GM18909 (cell line): ENCODE measurements around the gene PSG7.
"Not testable (repeated sequence)": the region's sequence is repeated elsewhere in the genome, so short reads cannot be mapped to it uniquely, and the experiment has no call there.

ENCODE experiments used
- ATAC-seq: cut with Tn5 transposase; IDR thresholded peaks from one replicate; pipeline ENCODE4 v1.9.1; 2021; ENCODE audit warnings: mild to moderate bottlenecking; ENCODE audit not compliant: unreplicated experiment, poor library complexity

PSG7 gene

DNA sequence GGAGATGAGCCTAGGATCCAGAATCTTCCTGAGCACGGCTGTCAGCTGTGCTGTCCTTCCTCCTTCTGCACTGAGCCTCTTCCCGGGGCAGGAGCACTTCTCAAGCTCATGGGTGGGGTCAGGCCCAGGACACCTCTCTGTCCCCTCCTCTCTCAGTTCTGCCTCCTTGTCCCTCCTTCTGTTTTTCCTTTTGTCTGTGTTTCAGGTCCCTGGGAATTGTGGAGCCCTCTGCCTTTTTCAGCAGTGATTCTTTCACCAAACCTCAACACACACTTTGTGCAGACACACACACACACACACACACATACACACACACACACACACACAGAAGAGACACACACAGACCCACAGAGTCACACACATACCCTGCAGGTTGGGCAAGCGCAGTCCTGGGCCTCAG is at the start of gene PSG7:
Gene PSG7, minus strand, starts transcription at position 101 of the 400 bp plus-strand sequence. CDS start 131 bp downstream, outside the sequence.
- not testable (repeated sequence) for ATAC-seq

DNA sequence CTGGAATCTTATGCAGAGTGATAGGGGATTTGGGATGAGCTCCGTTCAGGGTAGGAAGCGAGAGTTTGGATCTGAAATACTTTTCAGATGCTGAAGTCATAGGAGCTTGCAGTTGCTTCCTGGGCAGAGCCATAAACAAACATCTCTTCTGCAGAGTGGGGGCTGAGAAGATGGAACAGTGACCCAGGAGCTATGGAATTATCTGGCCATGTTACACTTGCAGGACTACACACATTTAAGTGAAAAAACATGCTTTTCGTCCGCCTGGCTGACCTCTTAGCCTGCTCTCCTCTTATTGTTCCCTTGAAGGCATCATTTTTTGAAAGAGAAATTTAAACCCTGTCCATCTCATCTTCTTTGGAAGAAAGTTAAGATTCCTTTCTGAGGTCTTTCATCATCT is 48.6 kb upstream of the PSG7 start:
- no peak for ATAC-seq

DNA sequence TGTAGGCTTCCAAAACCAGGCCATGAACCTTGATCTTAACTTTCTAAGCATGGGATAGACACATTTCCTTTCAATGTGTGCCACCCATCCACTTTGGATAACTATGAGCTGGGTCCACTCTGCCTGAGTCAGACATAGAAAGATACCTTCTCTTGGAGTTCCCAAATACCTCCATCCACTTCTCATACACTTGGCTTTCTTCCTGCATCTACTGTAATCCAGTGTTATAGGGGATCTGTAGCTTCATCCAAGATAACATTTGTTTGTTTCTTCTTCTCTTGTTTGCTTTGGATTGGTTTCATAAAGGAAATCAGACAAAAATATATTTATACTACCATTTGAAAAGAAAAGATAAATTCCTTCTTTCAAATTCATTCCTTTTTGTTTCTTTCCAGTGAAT is 45.1 kb upstream of the PSG7 start:
- not testable (repeated sequence) for ATAC-seq

DNA sequence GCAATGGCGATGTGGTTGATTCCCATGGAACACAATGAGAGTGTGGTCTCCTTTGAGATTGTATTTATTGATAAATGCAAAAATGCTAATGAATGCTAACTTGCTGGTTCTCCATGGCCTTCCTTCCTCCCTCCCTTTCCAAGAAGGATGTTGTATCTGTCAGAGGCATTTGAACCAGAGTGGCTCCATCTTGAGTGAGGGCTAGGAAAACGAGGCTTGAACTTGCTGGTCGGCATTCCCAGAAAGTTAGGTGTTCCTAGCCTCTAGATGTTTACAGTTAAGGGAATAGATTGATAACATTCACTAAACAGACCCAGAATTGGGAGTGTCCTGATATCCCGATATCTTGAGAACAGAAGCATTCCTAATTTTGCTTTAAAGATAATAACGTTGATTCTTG is 34.4 kb upstream of the PSG7 start:
- ATAC-seq = not testable (repeated sequence)

DNA sequence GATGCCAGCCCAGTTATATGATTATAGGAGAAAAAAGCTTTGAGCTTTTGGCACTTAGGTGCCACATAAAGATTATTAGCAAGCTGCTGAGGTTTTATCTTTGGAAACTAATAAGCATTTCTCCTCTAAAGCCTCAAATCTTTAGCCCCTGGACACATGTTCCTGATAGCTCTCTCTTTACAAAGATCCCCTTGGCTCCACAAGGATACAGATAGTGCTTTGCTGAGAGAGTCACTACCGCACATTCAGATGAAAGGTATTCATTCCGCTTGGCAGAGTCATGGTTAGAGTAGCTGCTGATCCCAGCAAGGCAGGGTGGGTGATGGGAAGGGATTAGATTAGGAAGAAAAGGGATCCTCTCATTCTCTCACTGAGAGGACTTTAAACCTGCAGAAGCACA is 28.2 kb upstream of the PSG7 start:
- no peak for ATAC-seq

DNA sequence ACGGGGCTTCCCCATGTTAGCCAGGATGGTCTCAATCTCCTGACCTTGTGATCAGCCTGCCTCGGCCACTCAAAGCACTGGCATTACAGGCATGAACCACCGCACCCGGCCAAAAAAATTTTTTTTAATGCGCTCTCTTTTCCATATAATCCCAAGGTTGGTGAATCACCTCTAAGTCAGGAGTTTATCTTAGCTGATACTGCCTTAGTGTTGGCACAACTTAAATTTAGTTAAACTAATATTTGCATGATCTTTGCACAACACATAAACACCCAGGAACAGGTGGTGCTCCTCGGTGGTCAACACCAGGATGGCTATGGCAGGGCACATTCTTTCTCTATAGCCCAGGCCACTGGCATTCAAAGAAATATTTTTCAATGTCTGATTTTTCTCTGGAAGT is 24.1 kb upstream of the PSG7 start:
- no peak for ATAC-seq

DNA sequence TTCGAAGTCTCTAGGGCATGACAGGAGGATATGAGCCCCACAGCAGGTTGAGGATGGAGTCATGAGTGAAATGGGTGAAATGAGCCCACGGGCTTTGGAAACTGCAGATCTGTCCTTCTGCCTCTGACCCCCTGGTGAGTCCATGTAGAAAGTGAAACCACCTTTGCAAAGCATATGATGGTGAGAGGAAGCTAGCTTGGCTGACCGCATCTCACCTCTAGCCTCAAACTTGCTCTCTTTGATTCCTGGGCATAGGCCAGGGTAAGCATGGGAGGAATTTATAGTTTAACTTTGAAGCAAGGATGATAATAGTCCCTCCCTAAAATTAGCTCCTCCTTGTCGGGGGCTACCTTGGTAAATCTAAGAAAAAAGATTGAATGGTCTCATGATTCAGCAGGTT is 15.1 kb upstream of the PSG7 start:
- ATAC-seq = not testable (repeated sequence)

DNA sequence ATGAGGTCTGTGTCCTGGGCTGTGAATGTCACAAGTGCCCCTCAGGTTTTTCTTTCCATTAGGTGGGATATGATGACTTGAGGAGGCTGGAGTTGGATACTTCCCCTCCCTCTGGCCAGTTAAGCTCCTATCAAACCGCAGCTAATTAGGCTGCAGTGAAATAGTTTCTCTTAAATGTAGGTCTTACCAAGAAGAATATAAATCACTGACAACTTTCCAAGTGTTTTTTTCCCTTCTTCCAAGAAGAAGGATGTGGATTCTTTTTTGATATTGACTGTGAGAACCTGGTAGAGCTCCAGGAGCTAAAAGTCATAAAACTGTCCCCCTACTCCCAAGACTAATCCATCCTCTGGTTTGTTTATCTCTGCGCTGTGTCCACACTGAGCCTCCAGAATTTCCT is 14.5 kb upstream of the PSG7 start:
- ATAC-seq = not testable (repeated sequence)

DNA sequence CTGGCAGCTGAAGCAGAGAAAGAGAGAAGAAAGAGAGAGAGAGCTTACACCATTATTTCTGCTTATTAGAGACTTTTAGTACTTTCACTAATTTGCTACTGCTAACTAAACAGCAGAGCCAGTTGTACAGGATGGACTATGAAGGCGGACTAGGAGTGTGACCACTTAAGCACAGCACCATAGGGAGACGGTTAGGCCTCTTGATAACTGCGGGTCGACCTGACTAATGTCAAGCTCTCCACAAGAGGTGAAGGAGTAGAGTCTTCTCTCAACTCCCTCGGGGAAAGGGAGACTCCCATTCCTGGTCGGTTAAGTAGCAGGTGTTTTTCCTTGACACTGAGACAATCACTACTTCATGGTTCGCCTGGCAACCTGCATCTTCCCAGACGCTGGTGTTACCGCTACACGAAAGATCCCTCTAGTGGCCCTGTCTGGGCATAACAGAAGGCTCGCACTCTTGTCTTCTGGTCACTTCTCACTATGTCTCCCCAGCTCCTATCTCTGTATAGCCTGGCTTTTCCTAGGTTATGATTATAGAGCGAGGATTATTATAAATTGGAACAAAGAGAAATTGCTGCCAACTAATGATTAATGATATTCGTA is 5.3 kb upstream of the PSG7 start:
- ATAC-seq = no peak

DNA sequence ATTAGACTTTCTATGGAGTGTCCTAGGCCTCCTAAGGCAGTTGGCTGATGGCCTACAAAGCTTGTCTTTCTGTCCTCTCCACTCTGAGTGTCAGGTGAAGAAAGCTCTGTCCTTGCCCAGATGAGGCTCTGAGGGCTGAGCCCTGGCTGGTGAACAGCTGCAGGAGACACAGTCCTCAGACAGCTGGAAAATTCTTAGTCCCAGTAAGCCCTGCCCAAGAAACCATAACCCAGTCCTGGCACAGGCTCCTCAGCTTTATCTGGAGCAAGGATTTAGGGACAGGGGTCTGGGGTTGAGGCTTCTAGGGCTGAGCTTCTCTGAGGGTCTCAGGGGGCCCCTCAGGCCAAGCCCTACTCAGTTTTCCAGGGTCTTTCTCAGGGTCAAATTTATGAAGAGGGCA is 2.3 kb downstream of the PSG7 start:
- not testable (repeated sequence) for ATAC-seq

DNA sequence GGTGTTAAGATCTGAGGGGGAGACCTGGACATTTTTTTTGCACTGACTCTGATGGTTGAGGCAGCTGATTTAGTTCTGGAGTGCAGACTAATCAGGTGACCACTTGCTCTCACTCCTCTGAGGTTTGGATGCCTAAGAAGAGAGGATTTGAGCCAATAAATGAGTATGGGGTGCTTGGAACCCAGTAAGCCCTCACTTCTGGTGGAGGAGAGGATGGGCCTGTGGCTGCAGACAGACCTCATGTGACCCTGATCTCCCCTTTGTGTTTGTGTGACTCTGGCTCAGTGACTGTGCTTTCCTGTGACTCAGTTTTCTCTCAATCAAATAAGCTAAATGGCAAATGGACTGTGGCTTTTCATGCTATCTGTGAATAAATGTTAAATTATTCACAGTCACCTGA is 2.8 kb downstream of the PSG7 start:
- not testable (repeated sequence) for ATAC-seq

DNA sequence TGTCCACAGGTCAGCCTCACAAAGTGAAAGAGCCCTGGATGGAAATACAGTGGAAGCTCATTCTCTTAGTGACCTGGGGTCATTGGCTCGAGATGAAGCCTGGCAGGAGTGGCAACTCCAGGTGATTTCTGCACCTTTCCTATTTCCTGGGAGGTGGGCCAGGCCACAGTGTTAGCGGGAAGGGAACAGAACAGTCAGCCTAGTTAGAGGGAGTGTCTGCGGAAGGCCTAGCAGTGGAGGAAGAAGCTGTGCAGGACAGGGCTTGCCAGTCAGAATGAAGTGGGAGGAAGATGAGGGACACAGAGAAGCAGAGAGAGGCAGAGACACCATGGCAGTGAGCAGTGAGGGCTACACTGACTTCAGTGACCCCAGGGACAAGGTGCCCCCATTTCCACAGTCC is 3.6 kb downstream of the PSG7 start:
- not testable (repeated sequence) for ATAC-seq

DNA sequence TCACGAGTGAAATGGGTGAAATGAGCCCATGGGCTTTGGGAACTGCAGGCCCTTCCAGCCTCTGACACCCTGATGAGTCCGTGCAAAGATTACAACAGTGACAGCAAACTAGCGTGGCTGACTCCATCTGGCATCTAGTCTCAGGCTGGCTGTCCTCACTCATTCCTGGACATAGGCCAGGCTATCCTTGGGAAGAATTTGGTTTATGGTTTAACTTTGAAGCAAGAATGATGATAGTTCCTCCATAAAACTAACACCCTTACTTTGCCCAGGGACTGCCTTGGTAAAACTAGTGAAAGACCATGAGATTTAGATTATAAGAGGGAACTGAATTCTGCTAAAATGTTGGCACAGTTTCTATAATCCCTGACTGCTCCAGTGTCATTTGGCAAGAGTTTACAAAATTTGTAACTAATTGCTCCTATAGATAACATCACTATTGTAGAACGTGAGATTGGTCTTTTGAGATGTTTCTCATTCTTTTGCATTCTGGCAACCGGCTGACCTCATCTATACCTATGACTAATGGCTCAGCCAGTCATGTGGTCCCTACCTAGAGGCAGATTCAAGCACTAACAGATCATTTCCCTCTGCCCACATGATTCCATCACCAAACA is 4.4 kb downstream of the PSG7 start:
- not testable (repeated sequence) for ATAC-seq

DNA sequence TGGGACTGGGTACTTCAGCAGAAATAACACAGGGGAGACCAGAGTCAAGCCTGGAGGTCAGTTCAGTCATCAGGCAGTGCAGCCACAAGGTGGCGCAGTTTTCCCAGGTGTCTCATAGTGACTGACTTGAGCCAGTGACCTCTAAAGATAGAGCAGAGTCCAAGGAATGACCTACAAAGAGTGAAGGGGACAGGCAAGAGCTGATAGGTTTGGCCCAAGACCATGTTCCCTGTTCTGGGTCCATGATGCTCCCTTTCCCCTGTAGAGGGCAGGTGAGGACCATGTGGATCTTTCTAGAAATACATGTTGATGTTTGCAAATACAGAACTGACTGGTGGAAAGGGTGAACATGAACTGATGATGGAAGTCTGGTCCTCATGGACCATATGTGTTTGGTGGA is 6.8 kb downstream of the PSG7 start:
- not testable (repeated sequence) for ATAC-seq

DNA sequence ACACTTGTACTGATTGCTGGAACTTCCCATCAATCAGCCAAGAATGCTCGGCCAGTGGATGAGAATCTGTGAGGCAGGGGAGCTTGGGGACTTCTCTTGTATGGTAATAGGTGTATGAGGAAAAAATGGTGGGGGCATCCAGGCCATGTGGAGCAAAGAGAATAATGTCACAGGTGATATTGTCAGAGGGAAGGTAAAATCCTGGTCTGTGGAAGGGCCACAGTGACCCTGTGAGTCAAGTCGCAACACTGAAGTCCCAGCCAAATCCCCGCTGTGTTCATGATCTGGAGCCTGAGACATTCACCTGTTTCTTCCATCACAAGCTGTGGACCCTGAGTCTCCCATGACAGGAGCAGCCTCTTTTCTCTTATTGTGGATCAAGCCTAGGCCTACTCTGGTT is 8.1 kb downstream of the PSG7 start:
- no peak for ATAC-seq

DNA sequence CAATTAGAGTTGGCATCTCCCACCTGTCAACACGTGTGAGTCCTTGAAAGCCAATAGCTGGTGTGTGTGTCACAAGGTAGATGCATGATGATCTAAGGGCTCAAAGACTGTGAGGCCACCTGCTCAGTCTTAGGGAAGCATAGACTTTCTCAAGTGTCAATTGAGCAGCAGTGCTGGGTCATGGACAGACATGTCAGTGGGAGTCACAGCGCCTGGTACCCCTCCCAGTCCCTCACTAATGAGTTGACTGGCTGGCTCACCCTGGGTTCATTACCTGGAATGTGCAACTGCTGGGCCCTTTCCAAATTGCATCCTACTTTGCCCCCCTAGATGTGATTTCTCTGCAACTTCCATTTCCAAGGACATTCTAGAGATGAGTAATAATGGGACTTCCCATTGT is 10.2 kb downstream of the PSG7 start:
- no peak for ATAC-seq

DNA sequence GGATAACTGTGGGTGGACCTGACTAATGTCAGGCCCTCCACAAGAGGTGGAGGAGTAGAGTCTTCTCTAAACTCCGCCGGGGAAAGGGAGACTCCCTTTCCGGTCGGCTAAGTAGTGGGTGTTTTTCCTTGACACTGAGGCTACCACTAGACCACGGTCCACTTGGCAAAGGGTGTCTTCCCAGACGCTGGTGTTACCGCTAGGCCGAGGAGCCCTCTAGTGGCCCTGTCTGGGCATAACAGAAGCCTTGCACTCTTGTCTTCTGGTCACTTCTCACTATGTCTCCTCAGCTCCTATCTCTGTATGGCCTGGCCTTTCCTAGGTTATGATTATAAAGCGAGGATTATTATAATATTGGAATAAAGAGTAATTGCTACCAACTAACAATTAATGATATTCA is 13.9 kb downstream of the PSG7 start:
- ATAC-seq = not testable (repeated sequence)

DNA sequence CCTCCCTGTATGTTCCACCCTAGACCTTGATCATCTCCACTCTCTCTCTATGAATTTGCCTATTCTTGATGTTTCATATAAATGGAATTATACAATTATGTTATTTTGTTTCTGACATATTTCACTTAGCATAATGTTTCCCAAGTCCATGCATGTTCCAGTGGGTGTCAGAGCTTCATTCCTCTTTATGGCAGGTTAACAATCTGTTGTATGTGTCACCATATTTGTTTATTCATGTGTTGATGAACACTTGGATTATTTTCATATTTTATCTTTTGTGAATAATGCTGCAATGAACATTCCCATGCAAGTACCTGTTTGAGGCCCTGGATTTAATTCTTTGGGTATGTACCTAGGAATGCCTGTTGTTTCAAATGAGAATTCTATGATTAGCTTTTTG is 16.0 kb downstream of the PSG7 start:
- not testable (repeated sequence) for ATAC-seq

DNA sequence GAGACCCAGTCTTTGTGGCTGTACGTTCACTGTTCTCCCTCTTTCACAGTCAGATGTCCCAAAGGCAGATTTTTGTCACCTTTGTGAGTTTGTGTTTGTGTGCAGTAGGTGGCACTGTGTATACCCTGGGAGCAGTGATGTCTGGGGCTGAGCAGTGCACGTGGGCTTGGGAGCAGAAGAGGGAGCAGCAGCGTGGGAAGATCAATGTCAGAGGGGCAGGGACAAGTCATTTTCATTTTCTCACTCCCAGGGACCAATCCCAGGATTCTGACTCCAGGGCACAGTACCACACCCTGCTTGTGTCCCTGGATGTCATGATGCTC is 17.3 kb downstream of the PSG7 start:
- no peak for ATAC-seq

DNA sequence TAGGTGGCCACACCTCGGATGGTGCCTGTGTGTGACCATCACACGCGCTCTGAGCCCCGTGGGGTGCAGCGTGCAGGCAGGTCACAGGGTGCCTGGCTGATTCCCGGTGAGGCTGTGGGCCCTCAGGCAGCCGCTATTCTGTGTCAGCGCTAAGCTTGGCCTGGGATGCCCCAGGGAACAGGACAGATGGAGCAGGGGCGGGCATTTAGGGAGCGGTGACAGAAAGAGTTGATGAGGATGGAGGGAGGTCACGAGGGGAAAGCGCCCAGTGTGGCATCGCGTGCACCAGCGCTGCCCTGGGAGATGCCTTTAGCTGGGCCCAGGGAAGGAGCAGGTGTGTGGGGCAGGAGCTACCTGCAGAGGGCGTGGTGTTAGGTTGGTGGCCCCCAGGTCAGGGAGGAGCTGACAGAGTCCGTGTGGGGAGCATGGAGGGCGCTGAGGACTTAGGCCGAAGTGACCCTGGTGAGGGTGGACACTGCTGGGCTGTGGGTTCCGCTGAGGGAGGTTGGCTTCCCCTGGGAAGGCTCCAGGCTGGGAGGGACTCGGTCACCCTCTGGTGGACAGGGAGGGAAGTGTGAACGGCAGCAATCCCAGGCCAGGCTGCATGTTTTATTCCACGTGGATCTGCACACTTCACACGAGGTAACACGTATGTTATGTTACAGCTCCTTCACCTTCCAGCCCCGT is 17.8 kb downstream of the PSG7 start:
- not testable (repeated sequence) for ATAC-seq

DNA sequence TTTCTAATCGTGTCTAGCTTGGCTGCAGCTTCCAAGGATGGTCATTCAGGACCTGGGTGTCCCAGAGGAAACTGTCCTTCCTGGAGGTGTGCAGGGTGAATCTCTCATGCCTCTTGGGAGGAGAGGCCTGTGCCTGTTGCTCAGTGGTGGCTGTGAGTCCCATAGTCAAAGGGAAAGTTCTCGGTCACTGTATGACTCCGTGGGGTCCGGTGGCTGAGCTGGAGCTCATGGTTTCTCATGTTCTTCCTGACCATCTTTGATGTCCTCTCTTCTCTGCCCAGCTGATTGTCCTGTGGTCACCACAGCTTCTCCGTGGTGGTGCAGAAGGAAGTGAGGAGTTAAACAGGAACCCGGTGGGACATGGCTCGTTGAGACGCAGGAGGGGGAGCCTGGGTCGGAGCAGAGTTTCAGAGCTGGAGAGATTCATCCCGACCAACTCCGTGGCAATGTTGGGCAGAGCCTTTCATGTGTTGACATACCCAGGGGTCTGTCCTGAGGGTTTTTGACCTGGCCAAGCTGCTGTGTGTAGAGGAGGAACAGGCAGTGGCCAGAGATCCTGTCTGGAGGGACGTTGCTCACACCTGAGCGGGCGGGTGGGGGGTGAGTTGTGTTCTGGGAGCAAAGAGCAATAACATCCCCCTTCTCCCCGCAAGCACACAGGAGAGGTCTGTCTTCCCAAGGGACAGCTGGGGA is 18.5 kb downstream of the PSG7 start:
- ATAC-seq = not testable (repeated sequence)
